Measurements from ENCODE around the gene EPAS1.

Gene EPAS1

DNA sequence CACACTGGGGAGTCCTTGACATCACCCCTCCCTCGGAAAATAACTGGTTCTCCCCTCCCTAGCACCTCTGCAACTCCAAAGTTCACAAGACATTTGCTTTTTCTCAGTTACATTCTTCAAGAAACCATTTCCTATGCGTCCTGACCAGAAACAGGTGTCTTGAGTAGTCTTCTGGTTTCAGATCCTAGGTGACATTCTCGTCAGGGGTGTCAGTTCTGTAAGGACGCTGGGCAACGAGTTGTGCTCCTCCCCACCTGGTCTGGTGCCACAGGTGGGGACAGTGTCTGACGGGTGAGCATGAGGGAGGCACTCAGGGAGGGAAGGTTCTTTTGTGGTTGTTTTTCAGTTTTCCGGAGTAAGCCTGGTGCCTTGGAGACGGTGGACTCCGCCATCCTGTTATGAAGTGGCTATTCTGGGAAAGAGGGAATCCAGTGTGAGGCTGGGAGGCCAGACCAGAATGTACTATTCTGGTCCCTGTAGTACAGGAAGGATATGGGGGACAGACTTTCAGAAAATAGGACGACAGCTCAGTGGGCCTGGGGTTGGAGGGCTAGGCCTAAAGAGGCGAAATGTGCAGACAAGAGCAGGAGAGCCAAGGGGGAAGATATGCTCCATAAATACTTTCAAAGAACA is 50.6 kb downstream of the EPAS1 start:
- TF ChIP-seq, protein P1, sequence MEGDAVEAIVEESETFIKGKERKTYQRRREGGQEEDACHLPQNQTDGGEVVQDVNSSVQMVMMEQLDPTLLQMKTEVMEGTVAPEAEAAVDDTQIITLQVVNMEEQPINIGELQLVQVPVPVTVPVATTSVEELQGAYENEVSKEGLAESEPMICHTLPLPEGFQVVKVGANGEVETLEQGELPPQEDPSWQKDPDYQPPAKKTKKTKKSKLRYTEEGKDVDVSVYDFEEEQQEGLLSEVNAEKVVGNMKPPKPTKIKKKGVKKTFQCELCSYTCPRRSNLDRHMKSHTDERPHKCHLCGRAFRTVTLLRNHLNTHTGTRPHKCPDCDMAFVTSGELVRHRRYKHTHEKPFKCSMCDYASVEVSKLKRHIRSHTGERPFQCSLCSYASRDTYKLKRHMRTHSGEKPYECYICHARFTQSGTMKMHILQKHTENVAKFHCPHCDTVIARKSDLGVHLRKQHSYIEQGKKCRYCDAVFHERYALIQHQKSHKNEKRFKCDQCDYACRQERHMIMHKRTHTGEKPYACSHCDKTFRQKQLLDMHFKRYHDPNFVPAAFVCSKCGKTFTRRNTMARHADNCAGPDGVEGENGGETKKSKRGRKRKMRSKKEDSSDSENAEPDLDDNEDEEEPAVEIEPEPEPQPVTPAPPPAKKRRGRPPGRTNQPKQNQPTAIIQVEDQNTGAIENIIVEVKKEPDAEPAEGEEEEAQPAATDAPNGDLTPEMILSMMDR (IDR thresholded peaks at IDR 0.05; ENCODE audit: insufficient read depth, missing control alignments): no peak
- FAIRE-seq (no peak), DNase-seq (ENCODE audit: insufficient read length, low spot score) (no peak)

DNA sequence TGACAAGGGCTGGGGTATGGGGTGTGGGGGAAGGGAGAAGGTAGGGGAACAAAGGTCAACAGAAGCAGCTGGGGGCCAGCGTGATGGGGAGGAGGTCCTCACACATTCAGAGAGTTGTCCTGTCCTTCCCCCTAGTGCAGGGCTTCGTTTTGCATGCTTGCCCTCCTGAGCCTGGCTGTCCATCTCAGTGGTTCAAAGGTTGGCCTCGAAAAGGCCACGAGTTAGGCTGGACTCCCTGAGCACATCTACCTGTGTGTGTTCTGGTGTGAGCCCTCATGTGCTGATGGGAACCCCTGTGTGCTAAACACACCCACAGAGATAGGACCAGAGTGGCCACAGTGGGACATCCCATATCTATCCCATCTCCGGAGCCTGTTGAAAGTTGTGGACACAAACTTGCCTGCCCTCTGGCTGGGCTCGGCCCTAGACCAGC is 51.9 kb downstream of the EPAS1 start:
- FAIRE-seq (no peak), DNase-seq (ENCODE audit: insufficient read length, low spot score) (no peak)
- TF ChIP-seq, protein P1 (IDR thresholded peaks at IDR 0.05; ENCODE audit: insufficient read depth, missing control alignments): no peak

GRCh38 chr2:46350029-46350689 is 53.0 kb downstream of the EPAS1 start:
- DNase-seq (ENCODE audit: insufficient read length, low spot score) (no peak), FAIRE-seq (no peak)
- TF ChIP-seq, protein P1 (IDR thresholded peaks at IDR 0.05; ENCODE audit: insufficient read depth, missing control alignments): no peak

DNA sequence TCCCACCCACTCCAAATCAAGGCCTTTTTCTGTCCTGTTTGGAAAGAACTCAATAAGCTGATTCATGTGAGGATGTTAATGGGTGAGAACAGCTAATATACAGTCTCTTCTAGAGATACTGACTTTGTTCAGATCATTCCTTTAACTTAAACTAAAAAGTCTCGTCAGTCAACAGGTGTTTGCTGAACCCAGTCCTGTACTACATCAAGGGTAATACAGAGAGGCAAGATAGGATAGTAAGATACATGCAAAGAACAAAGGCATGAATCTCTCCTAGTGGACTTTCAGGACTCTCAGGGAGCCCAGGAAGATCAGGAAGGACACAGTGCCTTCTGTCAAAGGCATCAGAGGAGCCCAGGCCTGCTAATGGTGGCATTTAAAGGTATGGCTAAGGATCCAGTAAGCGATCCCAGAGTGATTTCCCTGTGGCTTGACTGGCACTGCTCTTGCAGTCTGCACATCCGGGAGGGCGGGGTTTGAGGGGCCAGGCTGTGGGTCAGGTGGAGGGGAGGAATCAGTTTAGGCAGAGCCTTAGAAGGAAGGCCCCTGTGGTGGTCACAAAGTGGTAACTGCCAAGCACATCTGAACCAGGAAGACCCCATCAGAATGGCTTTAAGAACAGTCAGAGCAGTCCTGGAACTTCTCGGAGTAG is 54.0 kb downstream of the EPAS1 start:
- DNase-seq (ENCODE audit: insufficient read length, low spot score) (no peak), FAIRE-seq (no peak)
- TF ChIP-seq, protein P1 (IDR thresholded peaks at IDR 0.05; ENCODE audit: insufficient read depth, missing control alignments): no peak

- FAIRE-seq (no peak), DNase-seq (ENCODE audit: insufficient read length, low spot score) (no peak)
- TF ChIP-seq, protein P1 (IDR thresholded peaks at IDR 0.05; ENCODE audit: insufficient read depth, missing control alignments): no peak
These were observed 54.5 kb downstream of the EPAS1 start for GRCh38 chr2:46351750-46352138.

DNA sequence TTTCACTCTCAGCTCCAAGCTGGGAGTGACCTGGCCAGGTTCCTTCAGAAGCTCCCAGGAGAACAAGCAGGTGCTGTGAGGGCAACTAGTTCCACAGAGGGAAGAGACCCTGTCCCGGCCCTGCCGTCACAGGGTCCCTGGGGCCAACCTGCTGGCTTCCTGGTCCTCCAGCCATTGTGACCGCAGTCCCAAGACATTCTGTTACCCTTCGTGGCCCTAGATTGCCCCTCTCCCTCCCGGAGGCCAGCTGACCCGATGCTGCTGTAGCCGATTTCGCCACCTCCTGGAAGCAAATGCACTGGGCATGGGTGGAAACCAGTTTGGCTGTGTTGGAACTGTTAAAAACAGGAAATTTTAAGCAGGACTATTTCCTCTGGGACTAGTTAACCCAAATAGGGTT is 55.4 kb downstream of the EPAS1 start:
- TF ChIP-seq, protein P1 (IDR thresholded peaks at IDR 0.05; ENCODE audit: insufficient read depth, missing control alignments): no peak
- no peak for DNase-seq (ENCODE audit: insufficient read length, low spot score)
- no peak for FAIRE-seq

GRCh38 chr2:46353509-46353908 is 56.3 kb downstream of the EPAS1 start:
- no peak for DNase-seq (ENCODE audit: insufficient read length, low spot score)
- TF ChIP-seq, protein P1 (IDR thresholded peaks at IDR 0.05; ENCODE audit: insufficient read depth, missing control alignments): no peak
- no peak for FAIRE-seq

Data from D721Med (cell line).